GM12878 (cell line): Measurements from ENCODE around the gene TAF9. TPM values are rescaled to one million over a fixed set of nuclear protein-coding genes. Genes with fewer than 3 reads are reported as not detected.

ENCODE experiments used
- ATAC-seq: fragments of 200-7000 bp; cut with Tn5 transposase; 3 replicates; pipeline ENCODE4 v1.9.1; 2020; ENCODE audit warnings: mild to moderate bottlenecking, moderate library complexity
- BruUV-seq: library from RNA; stranded (reverse); fragments of 400-500 nt; replicated peaks from 2 replicates; lab custom pipeline; 2021; lab: Mats Ljungman, UMichigan
- CTCF ChIA-PET: fragments of 300-600 bp; sonication (Branson Sonifier 250); formaldehyde crosslinking; extraction: SDS; loops from one replicate; lab custom pipeline; 2021; ENCODE audit warnings: inconsistent platforms; lab: Yijun Ruan, JAX
- POLR2A ChIA-PET: fragments of 350-600 bp; formaldehyde crosslinking; extraction: SDS; loops from one replicate; lab custom pipeline; 2021; ENCODE audit warnings: inconsistent platforms; lab: Charles Lee
- RAD21 ChIA-PET: fragments of 300-600 bp; sonication (Branson Sonifier 250); formaldehyde crosslinking; loops from one replicate; lab custom pipeline; 2023; ENCODE audit warnings: antibody characterized with exemption; ENCODE audit not compliant: unreplicated experiment; lab: Charles Lee
- SMC1A ChIA-PET: fragments of 300-600 bp; sonication (Branson Sonifier 250); formaldehyde crosslinking; loops from one replicate; lab custom pipeline; 2023; ENCODE audit not compliant: unreplicated experiment, uncharacterized antibody; lab: Charles Lee
- DNase-seq: peaks from one replicate; pipeline ENCODE4 v3.0.0-alpha.2; 2011; ENCODE audit warnings: low read depth, low spot score
- FAIRE-seq: peaks from 3 replicates; lab custom pipeline; 2011; peaks lifted over from hg19 to GRCh38; lab: Jason Lieb, UNC
- H2AFZ ChIP-seq: 2 replicates; pipeline ENCODE4 v1.6.0; 2011; ENCODE audit warnings: low read depth, low read length, control low read depth; ENCODE audit not compliant: control insufficient read depth
- H3K27ac ChIP-seq: 2 replicates; pipeline ENCODE4 v1.5.1; 2011; ENCODE audit warnings: control low read depth; ENCODE audit not compliant: control insufficient read depth, insufficient read depth
- H3K27me3 ChIP-seq, 2 experiments: replicated peaks in 1 of 2; 2 replicates each; pipeline versions ENCODE4 v1.6.0 to v1.6.1; 2011; ENCODE audit warnings: low read length in 1 of 2; ENCODE audit not compliant: control insufficient read depth in 2 of 2, insufficient read depth in 2 of 2
- H3K36me3 ChIP-seq, 2 experiments: 2 replicates each; pipeline ENCODE4 v1.5.1; 2011; ENCODE audit warnings: low read length in 1 of 2; ENCODE audit not compliant: control insufficient read depth in 2 of 2, insufficient read depth in 2 of 2
- H3K4me1 ChIP-seq: 2 replicates; pipeline ENCODE4 v1.6.1; 2011; ENCODE audit warnings: mild to moderate bottlenecking, low read length, moderate library complexity, mixed read lengths; ENCODE audit not compliant: control insufficient read depth, insufficient read depth
- H3K4me2 ChIP-seq: 2 replicates; pipeline ENCODE4 v1.6.0; 2011; ENCODE audit warnings: control low read depth; ENCODE audit not compliant: control insufficient read depth, insufficient read depth
- H3K4me3 ChIP-seq: fragments of 200-600 bp; sonication (generic); 2 replicates; pipeline ENCODE4 v1.5.1; 2016
- H3K79me2 ChIP-seq: 2 replicates; pipeline ENCODE4 v1.6.0; 2011; ENCODE audit warnings: low read length; ENCODE audit not compliant: control insufficient read depth, insufficient read depth
- H3K9ac ChIP-seq: 2 replicates; pipeline ENCODE4 v1.8.0; 2011; ENCODE audit warnings: low read length, control low read depth, mixed read lengths; ENCODE audit not compliant: control insufficient read depth, insufficient read depth
- H3K9me3 ChIP-seq: replicated peaks from 3 replicates; pipeline ENCODE4 v1.5.1; 2011; ENCODE audit warnings: mild to moderate bottlenecking, low read length; ENCODE audit not compliant: control insufficient read depth, insufficient read depth
- H4K20me1 ChIP-seq: 2 replicates; pipeline ENCODE4 v1.6.0; 2011; ENCODE audit not compliant: control insufficient read depth, insufficient read depth
- ATF3 ChIP-seq: IDR thresholded peaks from 2 replicates; pipeline ENCODE4 v1.6.1; 2011; ENCODE audit warnings: low read depth, mild to moderate bottlenecking, low read length, moderate library complexity, borderline replicate concordance; ENCODE audit errors: extremely low read depth
- CBX3 ChIP-seq: fragments of 200-600 bp; sonication (generic); IDR thresholded peaks from 2 replicates; pipeline ENCODE4 v1.6.1; 2016; ENCODE audit warnings: low read depth, borderline replicate concordance
- ELK1 ChIP-seq: IDR thresholded peaks from 2 replicates; pipeline ENCODE4 v1.6.1; 2012; ENCODE audit warnings: low read depth, low read length, improper control_type of control experiment
- KAT2A ChIP-seq: conservative IDR thresholded peaks from 2 replicates; pipeline ENCODE4 v1.6.1; 2011; ENCODE audit warnings: low read depth, low read length; ENCODE audit not compliant: control insufficient read depth
- MLLT1 ChIP-seq: fragments of 450-650 bp; IDR thresholded peaks from 2 replicates; pipeline ENCODE4 v1.6.1; 2016; ENCODE audit warnings: mild to moderate bottlenecking
- PBX3 ChIP-seq: IDR thresholded peaks from 2 replicates; pipeline ENCODE4 v1.6.1; 2011; ENCODE audit warnings: mild to moderate bottlenecking, low read depth, low read length, moderate library complexity; ENCODE audit not compliant: insufficient replicate concordance
- PRDM15 ChIP-seq: fragments of 450-650 bp; formaldehyde crosslinking; IDR thresholded peaks from 2 replicates; pipeline ENCODE4 v1.4.0; 2020; ENCODE audit warnings: mild to moderate bottlenecking, moderate library complexity
- RB1 ChIP-seq: fragments of 450-650 bp; formaldehyde crosslinking; IDR thresholded peaks from 2 replicates; pipeline ENCODE4 v1.6.1; 2017; ENCODE audit warnings: mild to moderate bottlenecking, borderline replicate concordance
- RBBP5 ChIP-seq: fragments of 200-600 bp; sonication (generic); conservative IDR thresholded peaks from 2 replicates; pipeline ENCODE4 v1.6.1; 2016
- SIN3A ChIP-seq: IDR thresholded peaks from 2 replicates; pipeline ENCODE4 v1.6.1; 2012; ENCODE audit warnings: low read depth, low read length, improper control_type of control experiment
- SMAD1 ChIP-seq: fragments of 450-650 bp; IDR thresholded peaks from 2 replicates; pipeline ENCODE4 v1.6.1; 2018; ENCODE audit warnings: mild to moderate bottlenecking, low read depth; ENCODE audit not compliant: partially characterized antibody
- STAT1 ChIP-seq: fragments of 450-650 bp; conservative IDR thresholded peaks from 2 replicates; pipeline ENCODE4 v1.6.1; 2014; ENCODE audit warnings: antibody characterized with exemption, mild to moderate bottlenecking
- TCF3 ChIP-seq: IDR thresholded peaks from 2 replicates; pipeline ENCODE4 v1.6.1; 2012; ENCODE audit warnings: low read depth, mild to moderate bottlenecking, low read length, borderline replicate concordance; ENCODE audit not compliant: insufficient read depth
- YBX1 ChIP-seq: fragments of 450-650 bp; IDR thresholded peaks from 2 replicates; pipeline ENCODE4 v1.6.1; 2016; ENCODE audit warnings: antibody characterized with exemption
- ZNF207 ChIP-seq: fragments of 450-650 bp; IDR thresholded peaks from 2 replicates; pipeline ENCODE4 v1.6.1; 2014; ENCODE audit warnings: antibody characterized with exemption, mild to moderate bottlenecking, borderline replicate concordance
- ZNF24 ChIP-seq: fragments of 450-650 bp; IDR thresholded peaks from 2 replicates; pipeline ENCODE4 v1.6.1; 2017; ENCODE audit warnings: antibody characterized with exemption, mild to moderate bottlenecking
- in situ Hi-C: fragments of 300-500 bp; cut with MboI; formaldehyde crosslinking; loops from 9 replicates; pipeline ENCODE4 v1.14.3; 2018; ENCODE audit warnings: mixed read lengths
- intact Hi-C: fragments of 100-400 bp; cut with micrococcal nuclease; formaldehyde crosslinking; loops from one replicate; pipeline ENCODE4 v1.14.2; 2022; ENCODE audit not compliant: unreplicated experiment
- polyA plus RNA-seq, 11 experiments: library from polyadenylated mRNA; depleted of rRNA in 4 of 11; unstranded in 6 of 11; stranded (reverse) in 5 of 11; fragments of >200 nt; fragmentation: Nextera tagmentation in 4 of 11; fragmentation: Illumina TruSeq in 1 of 11; extraction: Ambion mirVana in 4 of 11; extraction: Trizol in 1 of 11; gene quantifications; 1 replicate in 1 of 11; 2 replicates in 10 of 11; pipeline versions ENCODE4 v1.2.1 to v1.2.3, GENCODE V29; 2011 to 2016; ENCODE audit warnings: inconsistent platforms in 2 of 11, missing spikeins in 2 of 11, low read depth in 1 of 11
- total RNA-seq, 4 experiments: library from RNA; depleted of rRNA in 3 of 4; stranded (reverse); fragments of >200 nt in 3 of 4; fragmentation: Illumina TruSeq in 1 of 4; extraction: Trizol in 1 of 4; gene quantifications; 2 replicates each; pipeline versions ENCODE4 v1.2.1 to v1.2.3, GENCODE V29; 2013 to 2021

The TAF9 gene
- total and polyA plus RNA-seq, 10 of the 15 experiments (the other 5 are each of a cell fraction or from before 2014, with no cell fraction given): 64.4 to 318 (median 150) TPM

- TF ChIP-seq SMAD1 (no peak), PBX3 (no peak), ZNF207 (no peak), ZNF24 (no peak), KAT2A (no peak), RB1 (no peak), STAT1 (no peak), PRDM15 (no peak)
These were observed 49.2 kb upstream of the TAF9 start (continued) for GRCh38 chr5:69418554-69418953.

GRCh38 chr5:69416699-69417098 lies 47.4 kb upstream of the TAF9 start:
- H3K27me3 ChIP-seq: no peaks in the 10 kb centered on the region
- no peak for DNase-seq
- no peak overlapping the region for H3K27ac ChIP-seq
- POLR2A ChIA-PET: no interaction called here
- RAD21 ChIA-PET: no interaction called here
- H3K9me3 ChIP-seq: no peaks in the 10 kb centered on the region
- BruUV-seq: no TSS peak
- CTCF ChIA-PET: no interaction called here
- no peak for FAIRE-seq
- SMC1A ChIA-PET: no interaction called here
- H4K20me1 ChIP-seq: no peaks in the 10 kb centered on the region
- no peak overlapping the region for H2AFZ ChIP-seq
- H3K4me3 ChIP-seq: no peak overlapping the region
- H3K36me3 ChIP-seq: peaks cover 0 to 2% of the 10 kb centered on the region in 2 experiments; a peak in 2 of 4 replicates
- no peaks in the 10 kb centered on the region for H3K79me2 ChIP-seq
- intact Hi-C loops: loop anchor here (5.0 kb wide), 1 partner anchor 76 kb away; the partner anchor contains the start of gene OCLN
- H3K4me1 ChIP-seq: 0 out of 2 replicates have a peak, but pooled peaks cover 2% of the 10 kb centered on the region
- H3K4me2 ChIP-seq: no peak overlapping the region
- in situ Hi-C loops: no loop called here
- ATAC-seq: no peak
- H3K9ac ChIP-seq: no peak overlapping the region
- TF ChIP-seq SIN3A (no peak), ZNF207 (no peak), RBBP5 (no peak), ELK1 (no peak), YBX1 (no peak), MLLT1 (no peak), ATF3 (no peak), TCF3 (no peak), CBX3 (no peak)
